HG02642 (cell line): ENCODE results near the gene CAPN10.
"Not testable (repeated sequence)": the region's sequence is repeated elsewhere in the genome, so short reads cannot be mapped to it uniquely, and the experiment has no call there.

Experiments used
- ATAC-seq: cut with Tn5 transposase; IDR thresholded peaks from one replicate; pipeline ENCODE4 v1.9.1; 2021; ENCODE audit warnings: mild to moderate bottlenecking; ENCODE audit not compliant: unreplicated experiment, poor library complexity

Gene CAPN10

GRCh38 chr2:240561325-240561971, 25.1 kb upstream of the CAPN10 start:
- peak; percentile 5 for ATAC-seq

- not testable (repeated sequence) for ATAC-seq
Observed at GRCh38 chr2:240563231-240563630, 23.3 kb upstream of the CAPN10 start.

GRCh38 chr2:240563951-240564560, 22.5 kb upstream of the CAPN10 start:
- ATAC-seq = no peak

- ATAC-seq = no peak
Observed at GRCh38 chr2:240564561-240565332, 21.8 kb upstream of the CAPN10 start.

- ATAC-seq = peak; percentile 31
Observed at GRCh38 chr2:240565333-240566202, 21.0 kb upstream of the CAPN10 start.

- ATAC-seq = peak; percentile 53
Observed at GRCh38 chr2:240566203-240567136, 20.1 kb upstream of the CAPN10 start.

GRCh38 chr2:240567137-240567871, 19.2 kb upstream of the CAPN10 start:
- no peak for ATAC-seq

GRCh38 chr2:240567872-240568677, 18.5 kb upstream of the CAPN10 start, which contains the start of gene RNPEPL1:
Gene RNPEPL1, plus strand, starts transcription at chr2:240568484. Its CDS starts 103 bp downstream, at chr2:240568587.
- peak; percentile 38 for ATAC-seq

GRCh38 chr2:240568678-240569522, 17.6 kb upstream of the CAPN10 start:
- ATAC-seq = peak; percentile 25

- no peak for ATAC-seq
Observed at GRCh38 chr2:240569523-240569997, 17.0 kb upstream of the CAPN10 start.

GRCh38 chr2:240569998-240570530, 16.5 kb upstream of the CAPN10 start:
- ATAC-seq = no peak

GRCh38 chr2:240570531-240571313, 15.8 kb upstream of the CAPN10 start:
- no peak for ATAC-seq

- ATAC-seq = no peak
Observed at GRCh38 chr2:240571314-240571973, 15.1 kb upstream of the CAPN10 start.

- no peak for ATAC-seq
Observed at GRCh38 chr2:240572141-240573031, 14.1 kb upstream of the CAPN10 start.
